Immature natural killer cell (primary cell): ENCODE results near the gene ZNRF1. TPM values are rescaled to one million over a fixed set of nuclear protein-coding genes. Genes with fewer than 3 reads are reported as not detected.

Experiments
- DNase-seq, 3 donors: peaks; one replicate each; pipeline ENCODE4 v3.0.0; 2022; ENCODE audit warnings: mixed read lengths in 1 of 3
- H3K27ac Mint-ChIP-seq, 6 donors: one replicate each; pipeline ENCODE4 v1.8.0; 2020; ENCODE audit warnings: mixed read lengths in 6 of 6, mild to moderate bottlenecking in 5 of 6, inconsistent platforms in 4 of 6, moderate library complexity in 3 of 6
- H3K27me3 Mint-ChIP-seq, 3 donors: one replicate each; pipeline ENCODE4 v1.8.0; 2020 to 2021; ENCODE audit warnings: low read depth in 3 of 3, mild to moderate bottlenecking in 3 of 3, mixed read lengths in 3 of 3, moderate library complexity in 3 of 3, inconsistent platforms in 1 of 3
- H3K36me3 Mint-ChIP-seq, 3 donors: one replicate each; pipeline ENCODE4 v1.8.0; 2020; ENCODE audit warnings: mixed read lengths in 3 of 3, inconsistent platforms in 2 of 3, mild to moderate bottlenecking in 2 of 3
- H3K4me1 Mint-ChIP-seq, 2 donors: one replicate each; pipeline ENCODE4 v1.8.0; 2020; ENCODE audit warnings: inconsistent platforms in 2 of 2, mild to moderate bottlenecking in 2 of 2, mixed read lengths in 2 of 2, moderate library complexity in 1 of 2
- H3K4me3 Mint-ChIP-seq, 5 donors: one replicate each; pipeline ENCODE4 v1.8.0; 2020; ENCODE audit warnings: mild to moderate bottlenecking in 5 of 5, mixed read lengths in 5 of 5, inconsistent platforms in 3 of 5, moderate library complexity in 3 of 5
- H3K9me3 Mint-ChIP-seq, 6 donors: one replicate each; pipeline ENCODE4 v1.8.0; 2020; ENCODE audit warnings: mild to moderate bottlenecking in 6 of 6, mixed read lengths in 6 of 6, inconsistent platforms in 4 of 6, moderate library complexity in 3 of 6
- polyA plus RNA-seq, 3 donors: library from polyadenylated mRNA; unstranded; fragments of 300-500 nt; fragmentation: Illumina TruSeq; gene quantifications; one replicate each; pipeline ENCODE4 v1.2.3, GENCODE V29; 2021

The ZNRF1 gene
- polyA plus RNA-seq, 3 donors from 2014 or later = 0.21 to 1.3 (median 0.68) TPM

- Mint-ChIP-seq H3K27ac (peak overlapping the region in 1 of 6 donors; percentile 70), H3K9me3 (no peaks in the 10 kb centered on the region), H3K4me1 (peaks cover 9 to 20% of the 10 kb centered on the region in 2 donors), H3K4me3 (no peak overlapping the region), H3K36me3 (peaks cover 0 to 4% (median 0%) of the 10 kb centered on the region in 3 donors), H3K27me3 (peaks cover 5 to 7% (median 5%) of the 10 kb centered on the region in 3 donors)
- DNase-seq = no peak
Measured at GRCh38 chr16:75111961-75112733, 113.3 kb downstream of the ZNRF1 start.

DNA sequence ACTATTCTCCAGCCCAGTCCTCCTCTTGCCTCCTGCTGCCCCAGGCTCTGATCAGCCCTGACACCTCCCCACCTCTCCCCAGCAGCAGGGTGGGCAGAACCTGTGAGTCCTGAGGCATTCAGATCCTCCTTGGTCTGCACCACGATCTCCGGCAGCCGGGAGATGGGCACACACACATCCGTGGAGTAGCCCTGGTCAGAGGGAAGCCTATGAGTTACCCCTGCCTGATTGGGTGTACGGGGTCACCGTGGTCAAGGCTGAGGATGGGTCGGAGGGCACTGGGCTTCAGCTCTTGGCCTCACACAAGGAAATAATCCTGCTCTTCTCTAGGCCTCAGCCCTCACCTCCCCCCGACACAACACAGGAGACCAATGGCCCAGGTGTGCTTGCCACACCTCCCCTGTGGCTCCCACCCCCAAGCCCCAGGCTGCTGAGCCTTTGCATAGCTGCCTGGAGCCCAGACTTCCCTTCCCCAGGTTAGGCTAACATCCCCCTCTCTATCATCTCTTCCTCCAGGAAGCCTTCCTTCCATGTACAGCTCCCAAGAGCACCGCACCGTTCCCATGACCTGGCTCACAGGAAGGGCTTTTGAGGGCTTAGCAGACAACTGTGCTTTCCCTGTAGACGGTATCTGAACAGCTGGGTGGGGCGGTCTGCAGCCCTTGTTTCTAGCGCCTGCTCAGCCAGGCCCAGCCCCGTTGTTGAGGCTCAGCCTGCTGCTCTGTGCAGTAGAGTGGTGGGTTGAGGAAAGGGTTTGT lies 114.1 kb downstream of the ZNRF1 start:
- DNase-seq = no peak
- Mint-ChIP-seq H3K27ac (peak overlapping the region in 1 of 6 donors; percentile 70), H3K4me3 (no peak overlapping the region), H3K36me3 (peaks cover 0 to 4% (median 0%) of the 10 kb centered on the region in 3 donors), H3K9me3 (no peaks in the 10 kb centered on the region), H3K27me3 (peaks cover 5 to 7% (median 5%) of the 10 kb centered on the region in 3 donors), H3K4me1 (peaks cover 9 to 20% of the 10 kb centered on the region in 2 donors)

DNA sequence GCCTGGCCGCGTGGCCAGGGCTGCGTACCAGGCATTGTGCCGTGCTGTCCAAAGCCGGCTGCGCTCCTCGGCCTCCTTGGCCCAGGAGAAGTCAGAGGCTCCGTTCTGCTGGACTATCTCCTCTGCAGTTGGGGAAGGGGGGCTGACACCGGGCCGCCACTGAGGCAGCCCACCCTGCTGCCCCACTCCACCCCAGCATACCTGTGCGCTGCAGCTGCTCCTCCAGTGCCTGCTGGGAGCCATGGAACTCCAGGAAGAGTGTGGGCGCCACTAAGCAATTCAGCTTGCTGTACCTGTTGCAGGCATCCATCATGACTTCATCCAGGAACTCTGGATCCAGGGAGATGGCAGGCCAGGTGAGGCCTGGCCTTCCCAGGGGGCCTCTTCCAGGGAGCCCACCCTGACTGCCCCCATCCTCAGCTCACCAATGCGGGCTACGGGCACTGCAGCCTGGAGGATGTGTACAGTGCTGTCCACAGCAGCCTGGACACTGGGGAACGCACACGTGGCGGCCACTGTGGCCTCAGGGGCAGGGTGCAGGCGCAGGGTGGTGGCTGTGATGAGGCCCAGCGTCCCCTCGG lies 114.8 kb downstream of the ZNRF1 start:
- Mint-ChIP-seq H3K36me3 (no peaks in the 10 kb centered on the region), H3K27ac (no peak overlapping the region), H3K4me1 (peaks cover 9 to 20% of the 10 kb centered on the region in 2 donors), H3K9me3 (no peaks in the 10 kb centered on the region), H3K27me3 (peaks cover 5 to 7% (median 5%) of the 10 kb centered on the region in 3 donors), H3K4me3 (no peak overlapping the region)
- no peak for DNase-seq

- H3K27me3 Mint-ChIP-seq = peaks cover 5 to 8% (median 5%) of the 10 kb centered on the region in 3 donors
- no peaks in the 10 kb centered on the region for H3K9me3 Mint-ChIP-seq
- no peak overlapping the region for H3K27ac Mint-ChIP-seq
- H3K4me1 Mint-ChIP-seq = peaks cover 9 to 18% of the 10 kb centered on the region in 2 donors
- no peaks in the 10 kb centered on the region for H3K36me3 Mint-ChIP-seq
- DNase-seq = no peak
- H3K4me3 Mint-ChIP-seq = no peak overlapping the region
Measured at GRCh38 chr16:75114179-75114945, 115.5 kb downstream of the ZNRF1 start.

GRCh38 chr16:75114946-75115825 lies 116.4 kb downstream of the ZNRF1 start:
- H3K27ac Mint-ChIP-seq = no peak overlapping the region
- DNase-seq = no peak
- H3K4me3 Mint-ChIP-seq = no peak overlapping the region
- H3K36me3 Mint-ChIP-seq = no peaks in the 10 kb centered on the region
- H3K9me3 Mint-ChIP-seq = no peaks in the 10 kb centered on the region
- peaks cover 4 to 8% (median 5%) of the 10 kb centered on the region in 3 donors for H3K27me3 Mint-ChIP-seq
- H3K4me1 Mint-ChIP-seq = peaks cover 9 to 13% of the 10 kb centered on the region in 2 donors

DNA sequence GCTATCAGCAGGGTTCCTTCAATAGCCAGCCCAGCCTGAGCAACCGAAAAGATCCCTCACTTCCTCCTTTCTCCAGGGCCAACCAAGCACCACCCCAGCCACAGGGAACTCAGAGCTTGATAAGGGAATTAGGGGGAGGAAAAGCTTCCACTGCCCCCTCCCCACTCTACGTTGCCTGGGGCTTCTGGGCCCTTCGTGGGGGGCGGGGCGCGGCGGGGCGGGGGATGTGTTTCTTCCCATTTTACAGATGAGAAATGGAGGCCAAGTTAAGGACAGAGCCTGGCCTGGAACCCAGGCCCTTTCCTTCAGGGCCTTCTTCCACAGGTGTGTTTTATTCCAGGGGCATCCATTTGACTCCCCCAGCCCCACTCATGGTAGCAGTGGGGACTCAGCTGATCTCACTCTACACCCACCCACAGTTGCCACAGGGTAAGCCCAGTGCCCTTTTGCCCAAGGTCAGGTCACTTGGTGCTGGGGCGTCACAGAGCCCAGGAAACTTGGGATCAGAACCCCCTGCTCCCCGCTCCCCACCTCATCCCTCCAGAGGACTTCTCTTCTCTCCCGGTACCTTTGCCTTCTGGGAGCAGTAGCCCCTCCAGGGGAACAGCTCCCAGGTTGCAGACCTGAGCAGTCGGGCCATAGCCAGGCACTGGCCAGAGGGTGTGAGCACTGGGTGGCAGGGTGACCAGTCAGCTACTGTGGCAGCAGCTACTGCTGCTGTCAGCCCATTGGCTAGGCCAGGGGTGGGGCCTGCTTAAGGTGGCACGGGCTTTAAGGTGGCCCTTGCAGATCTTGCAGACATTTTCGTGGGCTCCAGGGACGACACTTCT lies 117.5 kb downstream of the ZNRF1 start, which contains the start of gene LDHD:
Gene LDHD, minus strand, starts transcription at position 700 of the 830 bp plus-strand sequence. Its CDS starts 60 bp downstream, at position 640.
- Mint-ChIP-seq H3K4me3 (peak within 1 kb of the TSS in 2 of 5 donors; percentile 21 to 40), H3K27me3 (peaks cover 1 to 8% (median 5%) of the 10 kb centered on the region in 3 donors), H3K36me3 (no peaks in the 10 kb centered on the region), H3K4me1 (peaks cover under 1 to 3% of the 10 kb centered on the region in 2 donors), H3K27ac (no peak within 1 kb of the TSS), H3K9me3 (peaks cover 0 to 3% (median 0%) of the 10 kb centered on the region in 6 donors)
- DNase-seq = no peak

DNA sequence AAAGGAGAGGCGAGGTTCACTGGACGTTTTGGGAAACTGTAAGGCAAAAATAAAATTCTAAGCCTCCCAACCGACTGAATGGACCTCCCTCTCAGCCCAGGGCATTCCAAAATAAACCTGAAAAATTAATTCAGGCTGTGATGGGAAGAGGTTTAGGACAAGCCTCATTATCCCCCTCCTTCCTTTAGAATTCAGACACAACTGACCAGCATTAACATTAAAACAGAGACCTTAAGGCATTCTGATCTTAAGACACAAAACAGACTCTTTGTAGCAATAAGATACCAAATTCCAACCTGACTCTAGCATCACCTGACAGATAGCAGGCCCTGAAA lies 118.1 kb downstream of the ZNRF1 start:
- Mint-ChIP-seq H3K9me3 (peaks cover 0 to 9% (median 0%) of the 10 kb centered on the region in 6 donors), H3K27ac (no peak overlapping the region), H3K27me3 (peaks cover 0 to 5% (median 5%) of the 10 kb centered on the region in 3 donors), H3K4me1 (no peaks in the 10 kb centered on the region), H3K36me3 (no peaks in the 10 kb centered on the region), H3K4me3 (no peak overlapping the region)
- no peak for DNase-seq

GRCh38 chr16:75118943-75119539 lies 120.2 kb downstream of the ZNRF1 start:
- no peak for DNase-seq
- Mint-ChIP-seq H3K4me3 (no peak overlapping the region), H3K27me3 (peaks cover 0 to 3% (median 0%) of the 10 kb centered on the region in 3 donors), H3K36me3 (peaks cover 0 to 4% (median 0%) of the 10 kb centered on the region in 3 donors), H3K9me3 (peaks cover 0 to 18% (median 2%) of the 10 kb centered on the region in 6 donors), H3K4me1 (no peaks in the 10 kb centered on the region), H3K27ac (no peak overlapping the region)

- Mint-ChIP-seq H3K4me1 (no peaks in the 10 kb centered on the region), H3K27me3 (peaks cover 0 to 3% (median 2%) of the 10 kb centered on the region in 3 donors), H3K4me3 (no peak overlapping the region), H3K36me3 (peaks cover 0 to 4% (median 0%) of the 10 kb centered on the region in 3 donors), H3K9me3 (peaks cover 0 to 18% (median 2%) of the 10 kb centered on the region in 6 donors), H3K27ac (no peak overlapping the region)
- DNase-seq = no peak
Measured at GRCh38 chr16:75120253-75120652, 121.4 kb downstream of the ZNRF1 start.

GRCh38 chr16:75121949-75122568 lies 123.2 kb downstream of the ZNRF1 start:
- no peak for DNase-seq
- Mint-ChIP-seq H3K9me3 (peaks cover 0 to 18% (median 2%) of the 10 kb centered on the region in 6 donors), H3K36me3 (peaks cover 0 to 4% (median 0%) of the 10 kb centered on the region in 3 donors), H3K27ac (no peak overlapping the region), H3K27me3 (peaks cover 0 to 3% (median 2%) of the 10 kb centered on the region in 3 donors), H3K4me1 (no peaks in the 10 kb centered on the region), H3K4me3 (no peak overlapping the region)

- Mint-ChIP-seq H3K4me1 (no peaks in the 10 kb centered on the region), H3K4me3 (no peak overlapping the region), H3K27ac (no peak overlapping the region), H3K27me3 (peaks cover 0 to 3% (median 2%) of the 10 kb centered on the region in 3 donors), H3K36me3 (peaks cover 0 to 4% (median 3%) of the 10 kb centered on the region in 3 donors), H3K9me3 (peaks cover 0 to 18% (median 7%) of the 10 kb centered on the region in 6 donors)
- DNase-seq = no peak
Measured at GRCh38 chr16:75122609-75123008, 123.8 kb downstream of the ZNRF1 start.
